Prostate gland (tissue), 2 donors: Measurements from ENCODE around the gene PYROXD2. TPM values are rescaled to one million over a fixed set of nuclear protein-coding genes. Genes with fewer than 3 reads are reported as not detected.

Source experiments
- DNase-seq: peaks from one replicate; pipeline ENCODE4 v3.0.0-alpha.2; 2019; ENCODE audit warnings: low spot score
- H3K27ac ChIP-seq, 2 donors: fragments of 200-600 bp; sonication (generic); 2 replicates each; pipeline ENCODE4 v1.5.1; 2017 to 2019
- H3K27me3 ChIP-seq: fragments of 200-600 bp; sonication (generic); replicated peaks from 2 replicates; pipeline ENCODE4 v1.5.1; 2019; ENCODE audit not compliant: insufficient read depth
- H3K36me3 ChIP-seq, 2 donors: fragments of 200-600 bp; sonication (generic); 1 replicate in 1 of 2; 2 replicates in 1 of 2; pipeline versions ENCODE4 v1.5.1 to v1.8.1; 2017 to 2019
- H3K4me1 ChIP-seq: fragments of 200-600 bp; sonication (generic); replicated peaks from 2 replicates; pipeline ENCODE4 v1.5.1; 2019
- H3K4me3 ChIP-seq, 2 donors: fragments of 200-600 bp; sonication (generic); 2 replicates each; pipeline ENCODE4 v1.5.1; 2017 to 2019
- H3K9me3 ChIP-seq: fragments of 200-600 bp; sonication (generic); 2 replicates; pipeline ENCODE4 v1.5.1; 2017
- CTCF ChIP-seq, 4 experiments: fragments of 200-600 bp in 2 of 4; fragments of 450-650 bp in 2 of 4; sonication (generic) in 2 of 4; IDR thresholded peaks; 1 replicate in 3 of 4; 2 replicates in 1 of 4; pipeline ENCODE4 v1.5.1; 2016 to 2019; ENCODE audit warnings: antibody characterized with exemption in 4 of 4, mild to moderate bottlenecking in 2 of 4, moderate library complexity in 2 of 4
- POLR2A ChIP-seq: fragments of 450-650 bp; IDR thresholded peaks from one replicate; pipeline ENCODE4 v1.6.1; 2016; ENCODE audit warnings: antibody characterized with exemption, mild to moderate bottlenecking
- POLR2AphosphoS5 ChIP-seq: sonication (generic); formaldehyde crosslinking; IDR thresholded peaks from one replicate; pipeline ENCODE4 v1.6.1; 2017; ENCODE audit warnings: antibody characterized with exemption
- WGBS: methylation state at CpG from one replicate; pipeline ENCODE4 v1.1.5; 2018; 5-methylcytosine and 5-hydroxymethylcytosine counted together
- intact Hi-C: fragments of 100-400 bp; cut with DNase I; formaldehyde crosslinking; loops from one replicate; pipeline ENCODE4 v1.14.2; 2022
- total RNA-seq, 2 donors: library from RNA; depleted of rRNA; stranded (reverse); fragments of >200 nt; gene quantifications; one replicate each; pipeline ENCODE4 v1.1.0, GENCODE V29; 2016

Gene PYROXD2
- total RNA-seq, 2 donors from 2014 or later = 15.0 to 21.6 TPM

- no peak overlapping the region for H3K27ac ChIP-seq
- no peak for DNase-seq
These were observed 4.7 kb upstream of the PYROXD2 start for GRCh38 chr10:98419469-98420261.

GRCh38 chr10:98418665-98419468 is 3.9 kb upstream of the PYROXD2 start:
- no peaks in the 10 kb centered on the region for H3K36me3 ChIP-seq
- H3K9me3 ChIP-seq = no peaks in the 10 kb centered on the region
- no peak for DNase-seq
- no peak overlapping the region for H3K27ac ChIP-seq
- 90% methylated on average over 18 of the region's 18 CpGs for WGBS
- no peaks in the 10 kb centered on the region for H3K27me3 ChIP-seq
- intact Hi-C loops = no loop called here
- H3K4me1 ChIP-seq = no peaks in the 10 kb centered on the region
- TF ChIP-seq POLR2AphosphoS5 = no peak
- TF ChIP-seq POLR2A = no peak
- TF ChIP-seq CTCF (IDR thresholded peaks at IDR 0.05) = no peak
- H3K4me3 ChIP-seq = no peak overlapping the region

More at GRCh38 chr10:98419469-98420261, 4.7 kb upstream of the PYROXD2 start:
- Histone ChIP-seq H3K4me1 (no peaks in the 10 kb centered on the region), H3K27me3 (no peaks in the 10 kb centered on the region), H3K36me3 (no peaks in the 10 kb centered on the region), H3K9me3 (no peaks in the 10 kb centered on the region), H3K4me3 (no peak overlapping the region)
- 92% methylated on average over 17 of the region's 17 CpGs for WGBS
- intact Hi-C loops = no loop called here
- TF ChIP-seq POLR2AphosphoS5 = no peak
- TF ChIP-seq CTCF (IDR thresholded peaks at IDR 0.05) = no peak
- no peak for TF ChIP-seq POLR2A

- WGBS = 91% methylated on average over 21 of the region's 21 CpGs
- no peak overlapping the region for H3K27ac ChIP-seq
- no peak for DNase-seq
- no peak overlapping the region for H3K4me3 ChIP-seq
- no peaks in the 10 kb centered on the region for H3K27me3 ChIP-seq
- intact Hi-C loops = no loop called here
- H3K36me3 ChIP-seq = no peaks in the 10 kb centered on the region
- no peaks in the 10 kb centered on the region for H3K9me3 ChIP-seq
- H3K4me1 ChIP-seq = no peaks in the 10 kb centered on the region
- TF ChIP-seq POLR2A (no peak), CTCF (IDR thresholded peaks at IDR 0.05) (no peak), POLR2AphosphoS5 (no peak)
These were observed 3.1 kb upstream of the PYROXD2 start for GRCh38 chr10:98417973-98418664.

- DNase-seq = no peak
- H3K4me1 ChIP-seq = no peaks in the 10 kb centered on the region
- TF ChIP-seq CTCF (IDR thresholded peaks at IDR 0.05) (no peak), POLR2A (no peak), POLR2AphosphoS5 (no peak)
- no peak overlapping the region for H3K4me3 ChIP-seq
- 89% methylated on average over 11 of the region's 19 CpGs for WGBS
- H3K27me3 ChIP-seq = no peaks in the 10 kb centered on the region
- H3K9me3 ChIP-seq = no peaks in the 10 kb centered on the region
- intact Hi-C loops = no loop called here
- H3K36me3 ChIP-seq = no peaks in the 10 kb centered on the region
- H3K27ac ChIP-seq = no peak overlapping the region
These were observed 2.5 kb upstream of the PYROXD2 start for GRCh38 chr10:98417481-98417959.
